HCT116 (cell line): ENCODE results near the gene GPR22.

Experiments
- POLR2AphosphoS5 ChIP-seq: IDR thresholded peaks from 2 replicates; pipeline ENCODE4 v1.6.1; 2011; ENCODE audit warnings: mild to moderate bottlenecking, low read depth, low read length, moderate library complexity
- TF ChIP-seq, protein P1 (sequence below), 3 experiments: fragments of 200-600 bp in 1 of 3; sonication (generic) in 1 of 3; IDR thresholded peaks in 2 of 3; conservative IDR thresholded peaks in 1 of 3; 2 replicates each; pipeline ENCODE4 v1.5.1; 2012 to 2017; ENCODE audit warnings: low read depth in 2 of 3, low read length in 2 of 3, antibody characterized with exemption in 1 of 3, borderline replicate concordance in 1 of 3, control low read depth in 1 of 3, mild to moderate bottlenecking in 1 of 3, mixed read lengths in 1 of 3, mixed run types in 1 of 3, moderate library complexity in 1 of 3; ENCODE audit not compliant: insufficient read depth in 1 of 3
- TF ChIP-seq, protein P2 (sequence below): IDR thresholded peaks from 2 replicates; pipeline ENCODE4 v1.6.1; 2012

- TF ChIP-seq, protein P1, sequence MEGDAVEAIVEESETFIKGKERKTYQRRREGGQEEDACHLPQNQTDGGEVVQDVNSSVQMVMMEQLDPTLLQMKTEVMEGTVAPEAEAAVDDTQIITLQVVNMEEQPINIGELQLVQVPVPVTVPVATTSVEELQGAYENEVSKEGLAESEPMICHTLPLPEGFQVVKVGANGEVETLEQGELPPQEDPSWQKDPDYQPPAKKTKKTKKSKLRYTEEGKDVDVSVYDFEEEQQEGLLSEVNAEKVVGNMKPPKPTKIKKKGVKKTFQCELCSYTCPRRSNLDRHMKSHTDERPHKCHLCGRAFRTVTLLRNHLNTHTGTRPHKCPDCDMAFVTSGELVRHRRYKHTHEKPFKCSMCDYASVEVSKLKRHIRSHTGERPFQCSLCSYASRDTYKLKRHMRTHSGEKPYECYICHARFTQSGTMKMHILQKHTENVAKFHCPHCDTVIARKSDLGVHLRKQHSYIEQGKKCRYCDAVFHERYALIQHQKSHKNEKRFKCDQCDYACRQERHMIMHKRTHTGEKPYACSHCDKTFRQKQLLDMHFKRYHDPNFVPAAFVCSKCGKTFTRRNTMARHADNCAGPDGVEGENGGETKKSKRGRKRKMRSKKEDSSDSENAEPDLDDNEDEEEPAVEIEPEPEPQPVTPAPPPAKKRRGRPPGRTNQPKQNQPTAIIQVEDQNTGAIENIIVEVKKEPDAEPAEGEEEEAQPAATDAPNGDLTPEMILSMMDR (IDR thresholded peaks at IDR 0.05 in 2 of 3, conservative IDR thresholded peaks at IDR 0.05 in 1 of 3; ENCODE audit: borderline replicate concordance in 1 of 3, insufficient read depth in 1 of 3, low read depth in 2 of 3, low read length in 2 of 3) = no peak
- no peak for TF ChIP-seq POLR2AphosphoS5
- TF ChIP-seq, protein P2, sequence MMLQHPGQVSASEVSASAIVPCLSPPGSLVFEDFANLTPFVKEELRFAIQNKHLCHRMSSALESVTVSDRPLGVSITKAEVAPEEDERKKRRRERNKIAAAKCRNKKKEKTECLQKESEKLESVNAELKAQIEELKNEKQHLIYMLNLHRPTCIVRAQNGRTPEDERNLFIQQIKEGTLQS = no peak
These were observed 18.9 kb upstream of the GPR22 start for GRCh38 chr7:107450970-107451369.
